B cell (primary cell): ENCODE measurements around the gene CLCA1. TPM values are rescaled to one million over a fixed set of nuclear protein-coding genes. Genes with fewer than 3 reads are reported as not detected.

ENCODE experiments used
- ATAC-seq: fragments of 200-7000 bp; cut with Tn5 transposase; one replicate; pipeline ENCODE4 v1.10.0; 2021; ENCODE audit warnings: low read depth, mild to moderate bottlenecking, moderate number of reproducible peaks, moderate library complexity
- CTCF ChIA-PET: fragments of 350-600 bp; sonication (Branson Sonifier 250); formaldehyde crosslinking; loops from one replicate; lab custom pipeline; 2021; ENCODE audit warnings: antibody characterized with exemption, inconsistent platforms; lab: Charles Lee
- POLR2A ChIA-PET: fragments of 350-600 bp; sonication (Branson Sonifier 250); formaldehyde crosslinking; loops from one replicate; lab custom pipeline; 2021; ENCODE audit warnings: antibody characterized with exemption; lab: Charles Lee
- DNase-seq: peaks from one replicate; pipeline ENCODE4 v3.0.0; 2013
- H2AFZ ChIP-seq: 2 replicates; pipeline ENCODE4 v1.6.1; 2012; ENCODE audit warnings: mild to moderate bottlenecking, low read depth, low read length; ENCODE audit not compliant: insufficient read depth, poor library complexity, severe bottlenecking
- H3K27ac ChIP-seq, 2 donors: 1 replicate in 1 of 2; 2 replicates in 1 of 2; pipeline ENCODE4 v1.5.1; 2012 to 2013; ENCODE audit warnings: low read length in 2 of 2, mild to moderate bottlenecking in 2 of 2, moderate library complexity in 1 of 2
- H3K27me3 ChIP-seq, 4 experiments: fragments of 200-600 bp in 1 of 4; sonication (generic) in 1 of 4; replicated peaks in 1 of 4; 1 replicate in 2 of 4; 2 replicates in 2 of 4; pipeline versions ENCODE4 v1.6.1 to v1.7.0; 2013 to 2016; ENCODE audit warnings: low read length in 3 of 4, mild to moderate bottlenecking in 2 of 4, mixed read lengths in 1 of 4, moderate library complexity in 1 of 4; ENCODE audit not compliant: insufficient read depth in 4 of 4, control insufficient read depth in 3 of 4; ENCODE audit errors: control extremely low read depth in 1 of 4
- H3K36me3 ChIP-seq, 2 experiments: replicated peaks in 1 of 2; 1 replicate in 1 of 2; 2 replicates in 1 of 2; pipeline versions ENCODE4 v1.6.1 to v1.7.1; 2013; ENCODE audit warnings: low read length in 1 of 2; ENCODE audit not compliant: insufficient read depth in 2 of 2, control insufficient read depth in 1 of 2; ENCODE audit errors: control extremely low read depth in 1 of 2, extremely low read depth in 1 of 2
- H3K4me1 ChIP-seq, 2 donors: fragments of 200-600 bp in 1 of 2; sonication (generic) in 1 of 2; 1 replicate in 1 of 2; 2 replicates in 1 of 2; pipeline versions ENCODE4 v1.5.1 to v1.6.1; 2013 to 2017; ENCODE audit warnings: low read length in 2 of 2; ENCODE audit not compliant: control insufficient read depth in 2 of 2, insufficient read depth in 2 of 2
- H3K4me2 ChIP-seq: replicated peaks from 2 replicates; pipeline ENCODE3; 2012; ENCODE audit warnings: mild to moderate bottlenecking, low read depth, low read length; ENCODE audit not compliant: poor library complexity, severe bottlenecking
- H3K4me3 ChIP-seq, 5 experiments: fragments of 200-600 bp in 1 of 5; sonication (generic) in 1 of 5; 1 replicate in 3 of 5; 2 replicates in 2 of 5; pipeline versions ENCODE4 v1.5.1 to v1.7.0; 2011 to 2016; ENCODE audit warnings: low read length in 4 of 5, mild to moderate bottlenecking in 4 of 5, low read depth in 2 of 5, control low read depth in 1 of 5, moderate library complexity in 1 of 5; ENCODE audit not compliant: insufficient read depth in 1 of 5; ENCODE audit errors: control extremely low read depth in 1 of 5, extremely low read depth in 1 of 5
- H3K79me2 ChIP-seq: fragments of 200-600 bp; sonication (generic); one replicate; pipeline ENCODE4 v1.6.0; 2016; ENCODE audit warnings: low read length; ENCODE audit not compliant: control insufficient read depth, insufficient read depth
- H3K9ac ChIP-seq: fragments of 200-600 bp; sonication (generic); 2 replicates; pipeline ENCODE4 v1.6.1; 2017; ENCODE audit warnings: mild to moderate bottlenecking, low read length, moderate library complexity
- H3K9me3 ChIP-seq, 3 donors: one replicate each; pipeline versions ENCODE4 v1.6.1 to v1.7.1; 2013; ENCODE audit warnings: low read length in 2 of 3; ENCODE audit not compliant: control insufficient read depth in 2 of 3, insufficient read depth in 1 of 3; ENCODE audit errors: control extremely low read depth in 1 of 3
- H4K20me1 ChIP-seq: 2 replicates; pipeline ENCODE4 v1.6.0; 2012; ENCODE audit warnings: mild to moderate bottlenecking, low read length; ENCODE audit not compliant: insufficient read depth, control insufficient read depth, poor library complexity, severe bottlenecking
- H3K27ac Mint-ChIP-seq: one replicate; pipeline ENCODE4 v1.8.0; 2021; ENCODE audit warnings: mixed read lengths
- H3K27me3 Mint-ChIP-seq: one replicate; pipeline ENCODE4 v1.8.0; 2021; ENCODE audit warnings: mixed read lengths
- H3K4me1 Mint-ChIP-seq: one replicate; pipeline ENCODE4 v1.8.0; 2021; ENCODE audit warnings: mixed read lengths
- H3K4me3 Mint-ChIP-seq: one replicate; pipeline ENCODE4 v1.8.0; 2021; ENCODE audit warnings: mixed read lengths
- H3K9me3 Mint-ChIP-seq: one replicate; pipeline ENCODE4 v1.8.0; 2022; ENCODE audit warnings: mixed read lengths; ENCODE audit not compliant: insufficient read depth
- EZH2 ChIP-seq: IDR thresholded peaks from 2 replicates; pipeline ENCODE4 v1.6.1; 2012; ENCODE audit warnings: borderline replicate concordance, low read depth, mild to moderate bottlenecking, moderate library complexity, low read length; ENCODE audit not compliant: insufficient read depth, poor library complexity, severe bottlenecking
- WGBS: methylation state at CpG from one replicate; pipeline ENCODE4 v1.1.5; 2013; ENCODE audit warnings: missing lambda C conversion rate; ENCODE audit not compliant: insufficient coverage; 5-methylcytosine and 5-hydroxymethylcytosine counted together
- intact Hi-C: fragments of 100-400 bp; cut with micrococcal nuclease; formaldehyde crosslinking; loops from one replicate; pipeline ENCODE4 v1.10.0; 2022
- polyA plus RNA-seq: library from polyadenylated mRNA; depleted of rRNA; stranded (reverse); fragments of >200 nt; gene quantifications from 2 replicates; pipeline ENCODE4 v1.2.3, GENCODE V29; 2012
- total RNA-seq, 2 donors: library from RNA; stranded (reverse); fragments of 120-200 nt in 1 of 2; gene quantifications; 1 replicate in 1 of 2; 2 replicates in 1 of 2; pipeline versions ENCODE4 v1.2.3 to v1.2.4, GENCODE V29; 2013 to 2022
- TF ChIP-seq, protein P1 (sequence below): fragments of 200-600 bp; IDR thresholded peaks from one replicate; pipeline ENCODE4 v1.8.0; 2022; ENCODE audit warnings: antibody characterized with exemption, mild to moderate bottlenecking

Gene CLCA1
- total and polyA plus RNA-seq, 2 donors (not counting 1 experiment from before 2014, with no cell fraction given): not detected

DNA sequence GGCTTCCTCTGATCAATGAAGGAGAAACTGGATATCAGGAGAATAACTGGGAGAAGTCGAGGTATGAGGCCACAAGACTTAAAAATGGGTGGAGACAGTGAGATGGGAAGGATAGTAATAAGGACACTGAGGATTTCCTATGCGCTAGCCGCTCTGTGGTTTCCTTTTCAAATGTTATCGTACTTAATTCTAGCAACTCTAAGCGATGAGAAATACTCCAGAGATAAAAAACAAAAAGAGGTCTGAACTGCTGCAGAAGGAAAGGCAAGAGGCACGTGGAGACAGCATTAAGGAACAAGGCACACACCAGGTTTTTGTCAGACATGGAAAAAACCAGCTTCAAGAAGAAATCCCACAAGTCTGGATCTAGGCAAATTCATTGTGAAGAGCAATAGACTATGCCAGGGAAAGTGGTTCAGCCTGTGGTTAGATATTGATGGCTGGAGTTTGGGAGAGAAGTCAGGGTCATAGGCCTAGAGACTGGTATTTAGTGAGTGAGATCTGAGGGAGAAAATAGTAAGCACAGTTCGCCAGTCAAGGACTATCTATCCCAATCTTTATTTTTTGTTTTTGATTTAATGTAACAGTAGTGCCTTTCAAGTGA is 39.5 kb upstream of the CLCA1 start:
- no peaks in the 10 kb centered on the region for H3K9me3 ChIP-seq
- H3K79me2 ChIP-seq: no peaks in the 10 kb centered on the region
- H4K20me1 ChIP-seq: no peaks in the 10 kb centered on the region
- no peak overlapping the region for H3K9ac ChIP-seq
- intact Hi-C loops: no loop called here
- H3K27ac ChIP-seq: no peak overlapping the region
- no peaks in the 10 kb centered on the region for H3K27me3 ChIP-seq
- H3K4me1 ChIP-seq: no peaks in the 10 kb centered on the region
- peak overlapping the region; percentile 3 for H2AFZ ChIP-seq
- ATAC-seq (no peak), DNase-seq (no peak)
- POLR2A ChIA-PET: no interaction called here
- 11% methylated on average over 2 of the region's 7 CpGs for WGBS
- no peak overlapping the region for H3K4me3 ChIP-seq
- Mint-ChIP-seq H3K27ac (no peak overlapping the region), H3K4me3 (no peak overlapping the region), H3K27me3 (peaks cover 18% of the 10 kb centered on the region), H3K9me3 (no peaks in the 10 kb centered on the region), H3K4me1 (no peaks in the 10 kb centered on the region)
- no peaks in the 10 kb centered on the region for H3K36me3 ChIP-seq
- TF ChIP-seq, protein P1, sequence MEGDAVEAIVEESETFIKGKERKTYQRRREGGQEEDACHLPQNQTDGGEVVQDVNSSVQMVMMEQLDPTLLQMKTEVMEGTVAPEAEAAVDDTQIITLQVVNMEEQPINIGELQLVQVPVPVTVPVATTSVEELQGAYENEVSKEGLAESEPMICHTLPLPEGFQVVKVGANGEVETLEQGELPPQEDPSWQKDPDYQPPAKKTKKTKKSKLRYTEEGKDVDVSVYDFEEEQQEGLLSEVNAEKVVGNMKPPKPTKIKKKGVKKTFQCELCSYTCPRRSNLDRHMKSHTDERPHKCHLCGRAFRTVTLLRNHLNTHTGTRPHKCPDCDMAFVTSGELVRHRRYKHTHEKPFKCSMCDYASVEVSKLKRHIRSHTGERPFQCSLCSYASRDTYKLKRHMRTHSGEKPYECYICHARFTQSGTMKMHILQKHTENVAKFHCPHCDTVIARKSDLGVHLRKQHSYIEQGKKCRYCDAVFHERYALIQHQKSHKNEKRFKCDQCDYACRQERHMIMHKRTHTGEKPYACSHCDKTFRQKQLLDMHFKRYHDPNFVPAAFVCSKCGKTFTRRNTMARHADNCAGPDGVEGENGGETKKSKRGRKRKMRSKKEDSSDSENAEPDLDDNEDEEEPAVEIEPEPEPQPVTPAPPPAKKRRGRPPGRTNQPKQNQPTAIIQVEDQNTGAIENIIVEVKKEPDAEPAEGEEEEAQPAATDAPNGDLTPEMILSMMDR: no peak
- no peak for TF ChIP-seq EZH2
- H3K4me2 ChIP-seq: no peak overlapping the region
- CTCF ChIA-PET: interaction anchor here (1.4 to 1.6 kb wide), 2 partner anchors 45 to 72 kb away, joined by 5 read pairs; no protein-coding TSS in a partner anchor

DNA sequence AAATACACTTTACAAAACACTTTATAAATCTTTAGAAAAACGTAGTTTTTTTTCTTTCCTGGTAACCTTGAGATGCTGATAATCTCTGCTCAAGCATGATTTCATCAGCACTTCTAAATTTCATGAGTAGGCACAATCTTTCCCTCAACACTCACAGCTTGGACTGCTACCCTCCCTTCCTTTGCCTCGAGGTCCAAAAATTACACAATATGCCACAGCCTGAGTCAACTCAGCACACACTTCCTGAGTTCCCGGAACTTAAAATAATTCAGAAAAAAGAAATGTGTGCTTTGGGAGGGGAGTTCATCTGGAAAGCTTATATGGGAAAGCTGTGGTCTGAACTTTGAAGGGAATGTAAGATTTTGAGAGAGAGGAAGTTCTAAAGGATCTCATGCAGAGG is 38.9 kb upstream of the CLCA1 start:
- H3K27me3 Mint-ChIP-seq: peaks cover 15% of the 10 kb centered on the region
- ChIA-PET POLR2A (no interaction called here), CTCF (interaction anchor here (1.4 to 1.6 kb wide), 4 partner anchors 8 to 72 kb away, joined by 3 to 5 read pairs (median 4); no protein-coding TSS in a partner anchor)
- no peak overlapping the region for H3K9ac ChIP-seq
- H3K4me3 Mint-ChIP-seq: no peak overlapping the region
- no peaks in the 10 kb centered on the region for H3K4me1 Mint-ChIP-seq
- no peaks in the 10 kb centered on the region for H3K36me3 ChIP-seq
- 17% methylated on average over 1 of the region's 3 CpGs for WGBS
- H4K20me1 ChIP-seq: no peaks in the 10 kb centered on the region
- H3K9me3 ChIP-seq: no peaks in the 10 kb centered on the region
- H3K4me1 ChIP-seq: no peaks in the 10 kb centered on the region
- no peak overlapping the region for H3K27ac Mint-ChIP-seq
- ATAC-seq (no peak), DNase-seq (no peak)
- TF ChIP-seq EZH2: no peak
- TF ChIP-seq, protein P1: no peak
- no peak overlapping the region for H3K4me3 ChIP-seq
- no peaks in the 10 kb centered on the region for H3K79me2 ChIP-seq
- no peak overlapping the region for H3K27ac ChIP-seq
- intact Hi-C loops: no loop called here
- no peaks in the 10 kb centered on the region for H3K27me3 ChIP-seq
- H3K9me3 Mint-ChIP-seq: no peaks in the 10 kb centered on the region
- no peak overlapping the region for H3K4me2 ChIP-seq
- no peak overlapping the region for H2AFZ ChIP-seq
